ENCODE data around the gene ATP6V0B. TPM values are rescaled to one million over a fixed set of nuclear protein-coding genes. Genes with fewer than 3 reads are reported as not detected.

ATP6V0B gene
- polyA plus RNA-seq, 2 of the 4 experiments (the other 2 are of a cell fraction) = 97.0 to 101 TPM

GRCh38 chr1:43970911-43971310 is 3.8 kb upstream of the ATP6V0B start:
- WGBS (ENCODE audit: missing lambda C conversion rate) = 91% methylated on average over 9 of the region's 9 CpGs
- CTCF ChIA-PET = interaction anchor here (0.9 to 1.6 kb wide), 4 partner anchors 34 to 208 kb away, joined by 4 to 5 read pairs (median 4); no protein-coding TSS in a partner anchor
- no peak for ATAC-seq

GRCh38 chr1:43971336-43971980 is 3.3 kb upstream of the ATP6V0B start:
- ChIA-PET CTCF (interaction anchor here (0.5 to 1.9 kb wide), 5 partner anchors 37 to 345 kb away, joined by 4 to 7 read pairs (median 5); no protein-coding TSS in a partner anchor), POLR2A (no interaction called here)
- Histone ChIP-seq H3K4me1 (peaks cover 21% of the 10 kb centered on the region; the same call in 2 of the 3 replicates), H3K9me3 (no peaks in the 10 kb centered on the region), H3K4me3 (no peak overlapping the region), H3K4me2 (peak overlapping the region; percentile 97), H3K27ac (no peak overlapping the region)
- DNase-seq (ENCODE audit: low read depth in 1 of 2, low spot score in 1 of 2) = no peak
- no peak for FAIRE-seq
- ATAC-seq = no peak
- TF ChIP-seq CHD2 (IDR thresholded peaks at IDR 0.05; ENCODE audit: low read length, partially characterized antibody) = no peak
- no peak for TF ChIP-seq ELK1 (IDR thresholded peaks at IDR 0.05; ENCODE audit: low read depth, low read length)
- no peak for TF ChIP-seq PHF8 (IDR thresholded peaks at IDR 0.05; ENCODE audit: borderline replicate concordance, low read depth)
- no peak for TF ChIP-seq JUN (IDR thresholded peaks at IDR 0.05)
- 94% methylated on average over 12 of the region's 17 CpGs for WGBS (ENCODE audit: missing lambda C conversion rate)

More at GRCh38 chr1:43970911-43971310, 3.8 kb upstream of the ATP6V0B start:
- Histone ChIP-seq H3K27ac (peak overlapping the region in 1 of 2 experiments; percentile 80; a peak in 2 of 6 replicates), H3K4me3 (peak overlapping the region; percentile 85), H3K4me1 (peaks cover 15% of the 10 kb centered on the region; the same call in 2 of the 3 replicates), H3K4me2 (peak overlapping the region; percentile 97), H3K9me3 (no peaks in the 10 kb centered on the region)
- FAIRE-seq = no peak
- POLR2A ChIA-PET = no interaction called here
- no peak for DNase-seq (ENCODE audit: low read depth in 1 of 2, low spot score in 1 of 2)
- no peak for TF ChIP-seq ZC3H11A (IDR thresholded peaks at IDR 0.05)
- TF ChIP-seq E2F6 (IDR thresholded peaks at IDR 0.05; ENCODE audit: borderline replicate concordance, low read depth) = no peak
- TF ChIP-seq HDAC2 (IDR thresholded peaks at IDR 0.05) = no peak
- TF ChIP-seq JUN (IDR thresholded peaks at IDR 0.05) = no peak
- no peak for TF ChIP-seq SMC3 (IDR thresholded peaks at IDR 0.05)
- TF ChIP-seq PHF8 (IDR thresholded peaks at IDR 0.05; ENCODE audit: borderline replicate concordance, low read depth) = no peak
- no peak for TF ChIP-seq FOXS1 (CRISPR knock-in tag; IDR thresholded peaks at IDR 0.05)
- TF ChIP-seq CBX2 (IDR thresholded peaks at IDR 0.05; ENCODE audit: borderline replicate concordance, low read depth) = no peak
- no peak for TF ChIP-seq HES2 (IDR thresholded peaks at IDR 0.05)
- TF ChIP-seq POLR2AphosphoS2 (conservative IDR thresholded peaks at IDR 0.05; ENCODE audit: low read length) = no peak
- TF ChIP-seq CBX8 (IDR thresholded peaks at IDR 0.05) = no peak
- TF ChIP-seq KDM5A (IDR thresholded peaks at IDR 0.05) = no peak
- no peak for TF ChIP-seq CHD2 (IDR thresholded peaks at IDR 0.05; ENCODE audit: low read length, partially characterized antibody)

GRCh38 chr1:43973981-43974442 is 748 bp upstream of the ATP6V0B start:
- TF ChIP-seq PBX3 (IDR thresholded peaks at IDR 0.05) (0 out of 2 replicates have a peak, but pooled peaks have one; percentile 39), FOXS1 (CRISPR knock-in tag; IDR thresholded peaks at IDR 0.05) (no peak)
- CTCF ChIA-PET = interaction anchor here (2.2 to 3.1 kb wide), 2 partner anchors 31 to 210 kb away, joined by 6 to 15 read pairs; no protein-coding TSS in a partner anchor
- Histone ChIP-seq H3K4me2 (peak overlapping the region; percentile 79), H3K27ac (peak overlapping the region; percentile 94 to 95), H3K4me1 (peaks cover 35% of the 10 kb centered on the region; the same call in 2 of the 3 replicates), H3K4me3 (peak overlapping the region; percentile 95), H3K9me3 (no peaks in the 10 kb centered on the region)
- DNase-seq (ENCODE audit: low read depth in 1 of 2, low spot score in 1 of 2) (peak in 1 of 2 experiments; percentile 46), ATAC-seq (peak in 1 of 2 experiments; percentile 6; a peak in 2 of 6 replicates), FAIRE-seq (no peak)
- 58% methylated on average over 9 of the region's 9 CpGs for WGBS (ENCODE audit: missing lambda C conversion rate)
- POLR2A ChIA-PET = interaction anchor here (0.8 to 1.5 kb wide), 2 partner anchors 321 to 324 kb away, joined by 3 to 5 read pairs; partner anchors contain the start of gene KDM4A

All from A549 (cell line).